ENCODE data around the gene RER1.

Gene RER1

DNA sequence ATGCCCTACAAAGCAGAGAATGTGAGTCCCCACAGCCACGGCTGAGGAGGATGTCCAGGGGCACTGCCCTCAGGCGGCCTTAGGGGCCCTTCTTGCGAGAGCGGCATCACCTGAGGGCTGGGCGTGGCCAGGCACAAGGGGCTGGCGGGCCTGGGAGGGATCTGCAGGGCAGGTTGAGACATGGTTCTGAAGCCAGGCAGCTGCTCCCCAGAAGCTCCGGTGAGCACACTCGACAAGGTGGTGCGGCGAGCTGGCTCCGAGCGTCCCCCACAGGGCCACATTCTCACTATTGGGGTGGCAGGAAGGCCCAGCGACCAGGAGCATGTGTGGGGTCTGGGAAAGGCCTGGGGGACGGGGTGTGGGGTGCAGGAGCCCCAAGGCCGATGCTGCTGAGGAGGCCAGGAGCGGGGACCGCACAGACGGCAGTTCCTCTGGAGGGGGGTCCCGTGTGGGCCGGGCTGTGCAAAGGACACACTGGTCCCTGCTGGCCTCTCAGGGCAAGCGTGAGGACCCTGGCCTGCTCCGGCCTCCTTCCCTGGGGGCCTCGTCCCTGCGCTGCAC lies 47.4 kb upstream of the RER1 start:
- H3K4me2 ChIP-seq: no peak overlapping the region
- no peaks in the 10 kb centered on the region for H4K20me1 ChIP-seq (ENCODE audit: insufficient read depth)
- no peak overlapping the region for H3K4me3 ChIP-seq (IDR thresholded peaks at IDR 0.05; ENCODE audit: insufficient read depth, low read depth, low read length)
- no peaks in the 10 kb centered on the region for H3K4me1 ChIP-seq (ENCODE audit: low read depth, poor library complexity, severe bottlenecking)
- no peak overlapping the region for H3K9ac ChIP-seq
- H3K27me3 ChIP-seq (ENCODE audit: insufficient read depth, low read depth): peaks cover 72% of the 10 kb centered on the region
- H3K36me3 ChIP-seq (ENCODE audit: insufficient read depth): no peaks in the 10 kb centered on the region
- H3K27ac ChIP-seq: no peak overlapping the region
- no peak overlapping the region for H2AFZ ChIP-seq (ENCODE audit: low read depth)
- H3K79me2 ChIP-seq (ENCODE audit: insufficient read depth, low read depth): no peaks in the 10 kb centered on the region
- TF ChIP-seq, protein P1, sequence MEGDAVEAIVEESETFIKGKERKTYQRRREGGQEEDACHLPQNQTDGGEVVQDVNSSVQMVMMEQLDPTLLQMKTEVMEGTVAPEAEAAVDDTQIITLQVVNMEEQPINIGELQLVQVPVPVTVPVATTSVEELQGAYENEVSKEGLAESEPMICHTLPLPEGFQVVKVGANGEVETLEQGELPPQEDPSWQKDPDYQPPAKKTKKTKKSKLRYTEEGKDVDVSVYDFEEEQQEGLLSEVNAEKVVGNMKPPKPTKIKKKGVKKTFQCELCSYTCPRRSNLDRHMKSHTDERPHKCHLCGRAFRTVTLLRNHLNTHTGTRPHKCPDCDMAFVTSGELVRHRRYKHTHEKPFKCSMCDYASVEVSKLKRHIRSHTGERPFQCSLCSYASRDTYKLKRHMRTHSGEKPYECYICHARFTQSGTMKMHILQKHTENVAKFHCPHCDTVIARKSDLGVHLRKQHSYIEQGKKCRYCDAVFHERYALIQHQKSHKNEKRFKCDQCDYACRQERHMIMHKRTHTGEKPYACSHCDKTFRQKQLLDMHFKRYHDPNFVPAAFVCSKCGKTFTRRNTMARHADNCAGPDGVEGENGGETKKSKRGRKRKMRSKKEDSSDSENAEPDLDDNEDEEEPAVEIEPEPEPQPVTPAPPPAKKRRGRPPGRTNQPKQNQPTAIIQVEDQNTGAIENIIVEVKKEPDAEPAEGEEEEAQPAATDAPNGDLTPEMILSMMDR (conservative IDR thresholded peaks at IDR 0.05; ENCODE audit: low read depth, low read length): no peak

DNA sequence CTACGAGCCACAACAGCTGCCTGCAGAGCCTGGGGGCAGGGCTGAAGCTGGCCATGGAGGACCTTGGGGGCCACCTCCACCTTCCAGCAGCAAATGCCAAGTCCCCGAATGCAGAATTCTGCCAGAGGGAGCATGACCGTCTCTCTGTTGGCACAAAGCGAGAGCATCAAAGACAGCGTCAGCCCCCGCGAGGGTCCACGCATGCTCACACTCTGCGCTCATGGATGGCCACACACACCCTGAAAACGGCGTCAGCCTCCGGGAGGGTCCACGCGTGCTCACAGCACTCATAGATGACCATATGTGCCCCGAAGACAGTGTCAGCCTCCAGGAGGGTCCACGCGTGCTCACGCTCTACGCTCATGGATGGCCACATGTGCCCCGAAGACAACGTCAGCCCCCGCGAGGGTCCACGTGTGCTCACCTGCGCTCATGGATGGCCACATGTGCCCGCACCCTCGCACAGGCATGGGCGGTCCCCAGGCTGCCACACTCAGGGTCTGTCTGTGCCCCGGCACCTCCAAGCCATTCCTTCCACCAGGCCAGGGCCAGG lies 46.8 kb upstream of the RER1 start:
- Histone ChIP-seq H3K79me2 (ENCODE audit: insufficient read depth, low read depth) (no peaks in the 10 kb centered on the region), H3K4me2 (no peak overlapping the region), H3K27me3 (ENCODE audit: insufficient read depth, low read depth) (peaks cover 72% of the 10 kb centered on the region), H3K36me3 (ENCODE audit: insufficient read depth) (no peaks in the 10 kb centered on the region), H4K20me1 (ENCODE audit: insufficient read depth) (no peaks in the 10 kb centered on the region), H3K9ac (no peak overlapping the region), H2AFZ (ENCODE audit: low read depth) (no peak overlapping the region), H3K4me3 (IDR thresholded peaks at IDR 0.05; ENCODE audit: insufficient read depth, low read depth, low read length) (no peak overlapping the region), H3K4me1 (ENCODE audit: low read depth, poor library complexity, severe bottlenecking) (no peaks in the 10 kb centered on the region), H3K27ac (no peak overlapping the region)
- TF ChIP-seq, protein P1 (conservative IDR thresholded peaks at IDR 0.05; ENCODE audit: low read depth, low read length): no peak

DNA sequence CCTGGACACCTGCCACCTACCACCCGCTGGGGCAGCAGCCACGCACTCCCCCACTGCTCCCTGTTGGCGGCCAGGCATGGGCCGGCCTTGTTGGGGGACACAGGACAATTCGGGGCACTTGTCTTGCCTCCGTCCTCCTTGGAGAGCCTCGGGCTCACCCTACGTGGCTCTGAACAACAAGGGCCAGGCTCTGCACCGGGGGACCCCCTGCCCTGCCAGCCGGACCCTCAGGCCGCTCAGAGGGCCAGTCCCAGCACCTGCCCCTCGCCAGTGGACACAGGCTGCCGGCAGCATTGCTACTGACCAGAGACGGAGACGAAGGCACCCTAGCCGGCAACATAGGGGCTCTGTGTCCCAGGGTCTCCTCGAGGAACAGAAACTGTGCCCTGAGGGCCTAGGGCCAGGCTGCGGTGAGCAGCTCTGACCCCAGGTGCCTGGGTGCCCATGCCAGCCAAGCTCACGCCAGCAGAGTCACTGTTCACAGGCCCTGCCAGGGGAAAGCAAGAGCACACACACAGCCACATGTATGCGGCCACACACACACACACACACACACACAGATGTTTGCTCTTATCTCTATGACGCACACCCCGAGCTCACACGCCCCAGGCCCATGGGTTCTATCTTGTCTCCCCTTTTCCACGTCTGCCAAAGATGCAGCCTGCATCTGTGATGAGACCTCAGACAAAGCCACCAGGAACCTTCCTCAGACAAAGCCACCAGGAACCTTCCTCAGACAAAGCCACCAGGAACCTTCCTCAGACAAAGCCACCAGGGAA lies 46.2 kb upstream of the RER1 start:
- TF ChIP-seq, protein P1 (conservative IDR thresholded peaks at IDR 0.05; ENCODE audit: low read depth, low read length): no peak

DNA sequence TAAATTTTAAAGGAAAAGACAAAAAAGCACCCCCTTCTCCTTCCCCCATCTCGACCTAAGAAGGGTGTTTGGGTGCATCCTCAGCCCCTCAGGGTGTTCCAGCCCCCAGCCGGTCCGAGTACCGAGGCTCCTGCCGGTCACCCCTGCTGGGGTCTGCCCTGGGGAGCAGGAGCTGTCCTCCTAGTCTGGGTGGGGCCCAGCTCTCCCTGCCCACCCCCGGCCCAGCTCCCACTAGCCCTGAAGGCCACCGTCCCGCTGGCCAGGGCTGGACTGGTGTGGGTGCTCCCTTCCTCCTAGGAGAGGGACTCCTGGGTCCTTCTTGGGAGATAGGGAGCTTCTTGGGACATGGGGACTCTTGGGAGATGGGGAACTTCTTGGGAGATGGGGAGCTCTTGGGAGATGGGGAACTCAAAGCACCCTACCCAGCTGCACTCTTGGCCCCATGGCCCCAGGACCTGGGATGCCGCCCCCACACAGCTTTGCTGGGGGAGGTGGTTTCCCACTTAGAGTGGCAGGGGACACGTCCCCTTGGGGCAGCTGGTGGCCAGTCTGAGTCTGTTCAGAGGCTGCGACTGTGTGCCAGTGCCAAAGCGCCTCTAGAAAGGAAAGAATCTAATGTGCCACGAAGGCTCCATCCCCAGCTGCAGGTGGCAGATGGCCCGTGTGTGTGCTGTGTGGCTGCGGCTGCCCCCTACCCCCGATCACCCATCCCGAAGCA lies 44.8 kb upstream of the RER1 start:
- TF ChIP-seq, protein P1 (conservative IDR thresholded peaks at IDR 0.05; ENCODE audit: low read depth, low read length): no peak
- H3K4me2 ChIP-seq: no peak overlapping the region
- H3K79me2 ChIP-seq (ENCODE audit: insufficient read depth, low read depth): no peaks in the 10 kb centered on the region
- H3K4me3 ChIP-seq (IDR thresholded peaks at IDR 0.05; ENCODE audit: insufficient read depth, low read depth, low read length): no peak overlapping the region
- H3K9ac ChIP-seq: no peak overlapping the region
- peaks cover 72% of the 10 kb centered on the region for H3K27me3 ChIP-seq (ENCODE audit: insufficient read depth, low read depth)
- no peaks in the 10 kb centered on the region for H4K20me1 ChIP-seq (ENCODE audit: insufficient read depth)
- no peak overlapping the region for H3K27ac ChIP-seq
- no peaks in the 10 kb centered on the region for H3K36me3 ChIP-seq (ENCODE audit: insufficient read depth)
- no peak overlapping the region for H2AFZ ChIP-seq (ENCODE audit: low read depth)
- no peaks in the 10 kb centered on the region for H3K4me1 ChIP-seq (ENCODE audit: low read depth, poor library complexity, severe bottlenecking)

More for the DNA sequence above, 46.2 kb upstream of the RER1 start:
- H3K4me1 ChIP-seq (ENCODE audit: low read depth, poor library complexity, severe bottlenecking): no peaks in the 10 kb centered on the region
- no peak overlapping the region for H3K9ac ChIP-seq
- H4K20me1 ChIP-seq (ENCODE audit: insufficient read depth): no peaks in the 10 kb centered on the region
- H3K27me3 ChIP-seq (ENCODE audit: insufficient read depth, low read depth): peaks cover 72% of the 10 kb centered on the region
- no peak overlapping the region for H3K4me2 ChIP-seq
- no peak overlapping the region for H3K4me3 ChIP-seq (IDR thresholded peaks at IDR 0.05; ENCODE audit: insufficient read depth, low read depth, low read length)
- no peak overlapping the region for H2AFZ ChIP-seq (ENCODE audit: low read depth)
- H3K36me3 ChIP-seq (ENCODE audit: insufficient read depth): no peaks in the 10 kb centered on the region
- H3K79me2 ChIP-seq (ENCODE audit: insufficient read depth, low read depth): no peaks in the 10 kb centered on the region
- H3K27ac ChIP-seq: no peak overlapping the region
